Natural killer cell (primary cell): ENCODE data around the gene PANK4. TPM values are rescaled to one million over a fixed set of nuclear protein-coding genes. Genes with fewer than 3 reads are reported as not detected.

Experiments
- ATAC-seq, 3 donors: fragments of 150-1000 bp in 2 of 3; fragments of 200-7000 bp in 1 of 3; cut with Tn5 transposase; 1 replicate in 1 of 3; 2 replicates in 2 of 3; pipeline ENCODE4 v1.10.0; 2021; ENCODE audit warnings: mild to moderate bottlenecking in 2 of 3, moderate library complexity in 2 of 3
- DNase-seq, 2 donors: peaks; one replicate each; pipeline versions ENCODE4 v3.0.0 to v3.0.0-alpha.2; 2013 to 2021; ENCODE audit warnings: mixed read lengths in 1 of 2
- H3K27ac ChIP-seq: one replicate; pipeline ENCODE4 v1.5.1; 2013; ENCODE audit warnings: mild to moderate bottlenecking, low read length
- H3K27me3 ChIP-seq: one replicate; pipeline ENCODE4 v1.6.1; 2013; ENCODE audit warnings: low read length; ENCODE audit not compliant: control insufficient read depth, insufficient read depth
- H3K36me3 ChIP-seq: one replicate; pipeline ENCODE4 v1.6.1; 2013; ENCODE audit warnings: low read length; ENCODE audit not compliant: control insufficient read depth, insufficient read depth
- H3K4me1 ChIP-seq: one replicate; pipeline ENCODE4 v1.6.1; 2013; ENCODE audit warnings: low read length; ENCODE audit not compliant: control insufficient read depth, insufficient read depth
- H3K4me3 ChIP-seq: one replicate; pipeline ENCODE4 v1.5.1; 2013; ENCODE audit warnings: low read length
- H3K9me3 ChIP-seq: one replicate; pipeline ENCODE4 v1.6.1; 2013; ENCODE audit warnings: low read length; ENCODE audit not compliant: control insufficient read depth, insufficient read depth
- H3K27ac Mint-ChIP-seq, 2 donors: one replicate each; pipeline ENCODE4 v1.8.0; 2022; ENCODE audit warnings: mild to moderate bottlenecking in 2 of 2, mixed read lengths in 2 of 2, moderate library complexity in 1 of 2
- H3K27me3 Mint-ChIP-seq, 2 donors: one replicate each; pipeline ENCODE4 v1.8.0; 2022; ENCODE audit warnings: low read depth in 2 of 2, mixed read lengths in 2 of 2
- H3K36me3 Mint-ChIP-seq: one replicate; pipeline ENCODE4 v1.8.0; 2022; ENCODE audit warnings: mixed read lengths
- H3K4me1 Mint-ChIP-seq, 2 donors: one replicate each; pipeline ENCODE4 v1.8.0; 2022; ENCODE audit warnings: mixed read lengths in 2 of 2
- H3K4me3 Mint-ChIP-seq: one replicate; pipeline ENCODE4 v1.8.0; 2022; ENCODE audit warnings: mild to moderate bottlenecking, moderate library complexity, mixed read lengths
- H3K9me3 Mint-ChIP-seq, 2 donors: one replicate each; pipeline ENCODE4 v1.8.0; 2022; ENCODE audit warnings: mixed read lengths in 2 of 2
- CTCF ChIP-seq: fragments of 200-600 bp; IDR thresholded peaks from one replicate; pipeline ENCODE4 v1.8.0; 2022; ENCODE audit warnings: antibody characterized with exemption
- WGBS: methylation state at CpG from one replicate; pipeline ENCODE4 v1.1.7; 2013; ENCODE audit warnings: missing lambda C conversion rate; ENCODE audit not compliant: insufficient coverage; 5-methylcytosine and 5-hydroxymethylcytosine counted together
- intact Hi-C: fragments of 100-400 bp; cut with micrococcal nuclease; formaldehyde crosslinking; loops from one replicate; pipeline ENCODE4 v1.14.2; 2022
- total RNA-seq, 4 donors: library from RNA; stranded (reverse); fragments of 120-200 nt in 1 of 4; gene quantifications; one replicate each; pipeline versions ENCODE4 v1.2.3 to v1.2.4, GENCODE V29; 2013 to 2022

PANK4 gene
- total RNA-seq, 3 donors from 2014 or later (not counting 1 experiment from before 2014, with no cell fraction given), result 48.2 to 75.7 (median 61.8) TPM

DNA sequence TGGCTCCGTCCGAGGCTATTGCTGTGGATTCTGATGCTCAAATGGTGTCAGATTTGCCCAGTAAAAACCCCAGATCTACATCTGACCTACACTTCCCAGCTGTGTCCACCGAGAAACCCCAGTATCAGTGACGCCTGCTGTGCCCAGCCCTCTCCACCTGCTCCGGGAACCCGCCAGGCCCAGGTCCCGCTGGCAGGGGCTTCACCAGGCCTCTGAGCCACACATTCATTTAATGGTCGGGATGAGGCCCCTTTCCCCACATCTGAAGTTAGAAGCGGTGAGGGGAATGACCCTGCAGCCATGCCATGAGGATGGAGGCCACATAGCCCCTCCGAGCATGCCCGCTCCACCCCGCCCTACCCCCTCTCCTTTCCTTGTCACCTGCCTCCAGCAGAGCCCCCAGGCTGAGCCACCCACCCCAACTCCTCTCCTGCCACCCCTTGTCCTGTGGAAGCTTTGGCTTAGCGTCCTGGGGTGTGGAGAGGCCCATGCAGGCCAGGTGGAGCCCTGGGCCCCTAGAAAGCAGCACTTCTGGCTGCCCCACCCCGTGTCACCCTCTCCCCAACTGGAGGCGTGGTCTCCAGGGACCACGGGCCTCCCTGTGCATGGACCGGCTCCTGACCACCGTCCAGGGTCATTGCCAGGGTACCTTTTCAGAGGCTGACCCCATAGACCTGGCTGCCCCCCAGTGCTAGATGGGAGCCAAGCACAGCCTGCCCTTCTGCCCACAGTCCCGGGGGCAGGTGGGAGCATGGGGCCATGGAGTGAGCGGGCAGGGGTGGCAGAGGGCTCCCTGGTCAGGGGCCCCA lies 37.8 kb upstream of the PANK4 start:
- Histone ChIP-seq H3K4me1 (peaks cover 5% of the 10 kb centered on the region), H3K27ac (no peak overlapping the region), H3K36me3 (peaks cover 42% of the 10 kb centered on the region), H3K27me3 (no peaks in the 10 kb centered on the region), H3K4me3 (no peak overlapping the region), H3K9me3 (no peaks in the 10 kb centered on the region)
- Mint-ChIP-seq H3K27ac (peak overlapping the region; percentile 29 to 45), H3K9me3 (no peaks in the 10 kb centered on the region), H3K27me3 (no peaks in the 10 kb centered on the region), H3K36me3 (no peaks in the 10 kb centered on the region), H3K4me3 (no peak overlapping the region), H3K4me1 (peaks cover 0 to 17% of the 10 kb centered on the region in 2 donors)
- DNase-seq (no peak), ATAC-seq (no peak)
- TF ChIP-seq CTCF, result no peak
- 84% methylated on average over 20 of the region's 20 CpGs for WGBS
- intact Hi-C loops, result no loop called here

GRCh38 chr1:2563205-2563604 lies 36.8 kb upstream of the PANK4 start:
- WGBS, result 94% methylated on average over 18 of the region's 18 CpGs
- peak overlapping the region in 1 of 2 donors; percentile 45 for H3K27ac Mint-ChIP-seq

GRCh38 chr1:2561898-2562895 lies 35.8 kb upstream of the PANK4 start:
- no peaks in the 10 kb centered on the region for H3K9me3 ChIP-seq
- no peak overlapping the region for H3K4me3 Mint-ChIP-seq
- peaks cover 5 to 29% of the 10 kb centered on the region in 2 donors for H3K4me1 Mint-ChIP-seq
- DNase-seq, result peak in 1 of 2 donors; percentile 55
- WGBS, result 95% methylated on average over 22 of the region's 24 CpGs
- peaks cover 21% of the 10 kb centered on the region for H3K4me1 ChIP-seq
- no peaks in the 10 kb centered on the region for H3K36me3 Mint-ChIP-seq
- H3K27ac ChIP-seq, result no peak overlapping the region
- H3K9me3 Mint-ChIP-seq, result no peaks in the 10 kb centered on the region
- peak in 2 of 3 donors; percentile 52 to 62 for ATAC-seq
- peaks cover 54% of the 10 kb centered on the region for H3K36me3 ChIP-seq
- intact Hi-C loops, result no loop called here
- peak; percentile 44 for TF ChIP-seq CTCF
- no peak overlapping the region for H3K4me3 ChIP-seq
- no peaks in the 10 kb centered on the region for H3K27me3 Mint-ChIP-seq
- no peak overlapping the region for H3K27ac Mint-ChIP-seq
- no peaks in the 10 kb centered on the region for H3K27me3 ChIP-seq

More at GRCh38 chr1:2563205-2563604, 36.8 kb upstream of the PANK4 start:
- Mint-ChIP-seq H3K4me3 (no peak overlapping the region), H3K36me3 (no peaks in the 10 kb centered on the region), H3K4me1 (peaks cover 5 to 23% of the 10 kb centered on the region in 2 donors), H3K9me3 (no peaks in the 10 kb centered on the region), H3K27me3 (no peaks in the 10 kb centered on the region)
- Histone ChIP-seq H3K4me1 (peaks cover 11% of the 10 kb centered on the region), H3K9me3 (no peaks in the 10 kb centered on the region), H3K27me3 (no peaks in the 10 kb centered on the region), H3K4me3 (no peak overlapping the region), H3K27ac (no peak overlapping the region), H3K36me3 (peaks cover 50% of the 10 kb centered on the region)
- TF ChIP-seq CTCF, result no peak
- intact Hi-C loops, result no loop called here
- ATAC-seq (no peak), DNase-seq (no peak)
